DND-41 (cell line): ENCODE results near the gene LRRC27.
A peak's percentile ranks its signal among the peaks of the same experiment; 100 is the strongest.

ENCODE experiments used
- ATAC-seq: fragments of 200-7000 bp; cut with Tn5 transposase; 3 replicates; pipeline ENCODE4 v1.9.1; 2021; ENCODE audit warnings: low read depth; ENCODE audit not compliant: insufficient read depth
- DNase-seq: peaks from one replicate; pipeline ENCODE4 v3.0.0-alpha.2; 2020
- H2AFZ ChIP-seq: 2 replicates; pipeline ENCODE4 v1.6.0; 2012; ENCODE audit warnings: low read depth, low read length
- H3K27ac ChIP-seq: 2 replicates; pipeline ENCODE4 v1.5.1; 2012; ENCODE audit warnings: low read length, inconsistent platforms
- H3K27me3 ChIP-seq: fragments of 200-600 bp; sonication (generic); 2 replicates; pipeline ENCODE4 v1.6.0; 2012; ENCODE audit warnings: low read length, mild to moderate bottlenecking, inconsistent platforms; ENCODE audit not compliant: insufficient read depth, poor library complexity
- H3K36me3 ChIP-seq: 2 replicates; pipeline ENCODE4 v1.5.1; 2012; ENCODE audit warnings: low read length, inconsistent platforms; ENCODE audit not compliant: insufficient read depth
- H3K4me1 ChIP-seq: 2 replicates; pipeline ENCODE4 v1.5.1; 2012; ENCODE audit warnings: mild to moderate bottlenecking, low read length; ENCODE audit not compliant: insufficient read depth
- H3K4me2 ChIP-seq: 2 replicates; pipeline ENCODE4 v1.6.0; 2012; ENCODE audit warnings: mild to moderate bottlenecking, moderate library complexity, low read length, inconsistent platforms; ENCODE audit not compliant: insufficient read depth
- H3K4me3 ChIP-seq, 2 experiments: fragments of 200-600 bp in 1 of 2; shearing (Covaris generic) in 1 of 2; 2 replicates each; pipeline ENCODE4 v1.5.1; 2012 to 2016; ENCODE audit warnings: inconsistent platforms in 2 of 2, low read length in 2 of 2, mild to moderate bottlenecking in 2 of 2, low read depth in 1 of 2, moderate library complexity in 1 of 2
- H3K79me2 ChIP-seq: 2 replicates; pipeline ENCODE4 v1.6.0; 2012; ENCODE audit warnings: low read length, inconsistent platforms; ENCODE audit not compliant: insufficient read depth
- H3K9ac ChIP-seq: 2 replicates; pipeline ENCODE4 v1.6.0; 2012; ENCODE audit warnings: low read depth, mild to moderate bottlenecking, inconsistent platforms, low read length, moderate library complexity
- H3K9me3 ChIP-seq: 2 replicates; pipeline ENCODE4 v1.5.1; 2012; ENCODE audit warnings: low read length, moderate library complexity, mild to moderate bottlenecking, inconsistent platforms; ENCODE audit not compliant: insufficient read depth, severe bottlenecking
- H4K20me1 ChIP-seq: 2 replicates; pipeline ENCODE4 v1.6.0; 2012; ENCODE audit warnings: low read length; ENCODE audit not compliant: insufficient read depth
- CTCF ChIP-seq: IDR thresholded peaks from 2 replicates; pipeline ENCODE4 v1.5.1; 2012; ENCODE audit warnings: borderline replicate concordance, low read length, moderate library complexity, mild to moderate bottlenecking; ENCODE audit not compliant: poor library complexity, severe bottlenecking; ENCODE audit errors: extremely low read depth
- EZH2 ChIP-seq: IDR thresholded peaks from 3 replicates; pipeline ENCODE4 v1.6.1; 2012; ENCODE audit warnings: borderline replicate concordance, low read depth, mild to moderate bottlenecking, moderate library complexity, low read length, inconsistent platforms; ENCODE audit not compliant: severe bottlenecking

Gene LRRC27

GRCh38 chr10:132397036-132397541 lies 65.1 kb downstream of the LRRC27 start, which contains the start of gene PWWP2B:
PWWP2B (plus strand) TSS chr10:132397200; CDS start chr10:132397227, 27 bp downstream.
- Histone ChIP-seq H3K4me3 (peak within 1 kb of the TSS; percentile 45 to 76; a peak in 3 of 4 replicates), H3K4me1 (peaks cover 27% of the 10 kb centered on the region), H3K9ac (peak within 1 kb of the TSS; percentile 73), H4K20me1 (peaks cover 31% of the 10 kb centered on the region), H3K27me3 (no peaks in the 10 kb centered on the region), H3K79me2 (peaks cover 8% of the 10 kb centered on the region; the same call in 1 of the 2 replicates), H3K4me2 (peak within 1 kb of the TSS; percentile 92), H3K36me3 (no peaks in the 10 kb centered on the region), H2AFZ (peak within 1 kb of the TSS; percentile 78), H3K9me3 (no peaks in the 10 kb centered on the region), H3K27ac (peak within 1 kb of the TSS; percentile 72)
- DNase-seq (peak; percentile 53), ATAC-seq (peak; percentile 35)
- TF ChIP-seq CTCF (no peak), EZH2 (no peak)

GRCh38 chr10:132397671-132398565 lies 65.9 kb downstream of the LRRC27 start:
- Histone ChIP-seq H3K9me3 (no peaks in the 10 kb centered on the region), H3K4me3 (peak overlapping the region; percentile 45 to 76; a peak in 3 of 4 replicates), H3K9ac (peak overlapping the region; percentile 73), H3K4me2 (peak overlapping the region; percentile 92), H3K27me3 (no peaks in the 10 kb centered on the region), H2AFZ (peak overlapping the region; percentile 69), H3K36me3 (no peaks in the 10 kb centered on the region), H3K4me1 (peaks cover 27% of the 10 kb centered on the region), H3K79me2 (peaks cover 9% of the 10 kb centered on the region; the same call in 1 of the 2 replicates), H3K27ac (peak overlapping the region; percentile 72), H4K20me1 (peaks cover 40% of the 10 kb centered on the region)
- ATAC-seq (peak; percentile 53), DNase-seq (peak; percentile 63)
- TF ChIP-seq CTCF (no peak), EZH2 (no peak)

GRCh38 chr10:132398566-132398991 lies 66.6 kb downstream of the LRRC27 start:
- Histone ChIP-seq H3K9ac (peak overlapping the region; percentile 73; the same call in 1 of the 2 replicates), H2AFZ (no peak overlapping the region), H3K36me3 (no peaks in the 10 kb centered on the region), H3K4me2 (peak overlapping the region; percentile 92; the same call in 1 of the 2 replicates), H3K4me1 (peaks cover 27% of the 10 kb centered on the region), H4K20me1 (peaks cover 46% of the 10 kb centered on the region), H3K79me2 (peaks cover 9% of the 10 kb centered on the region; the same call in 1 of the 2 replicates), H3K4me3 (no peak overlapping the region), H3K27ac (0 out of 2 replicates have a peak overlapping the region, but pooled peaks have one; percentile 72), H3K9me3 (no peaks in the 10 kb centered on the region), H3K27me3 (no peaks in the 10 kb centered on the region)
- TF ChIP-seq EZH2 (no peak), CTCF (no peak)
- ATAC-seq (no peak), DNase-seq (no peak)
